Germinal center (tissue), 1 donor: ENCODE results near the gene TBCD.
"Not testable (repeated sequence)": the region's sequence is repeated elsewhere in the genome, so short reads cannot be mapped to it uniquely, and the experiment has no call there.

Experiments used
- DNase-seq: peaks from one replicate; pipeline ENCODE4 v3.0.0; 2012; ENCODE audit warnings: mixed read lengths, low spot score

Gene TBCD

GRCh38 chr17:82939621-82940135 lies 187.8 kb downstream of the TBCD start:
- no peak for DNase-seq

- no peak for DNase-seq
These were observed 188.6 kb downstream of the TBCD start for GRCh38 chr17:82940226-82941020.

GRCh38 chr17:82941021-82942001 lies 189.4 kb downstream of the TBCD start:
- DNase-seq, result no peak

GRCh38 chr17:82942166-82943130 lies 190.6 kb downstream of the TBCD start:
- DNase-seq, result no peak

- no peak for DNase-seq
These were observed 191.5 kb downstream of the TBCD start for GRCh38 chr17:82943339-82943738.

GRCh38 chr17:82943751-82944150 lies 191.9 kb downstream of the TBCD start:
- DNase-seq, result no peak

- DNase-seq, result no peak
These were observed 193.1 kb downstream of the TBCD start for GRCh38 chr17:82944990-82945389.

GRCh38 chr17:82946081-82946480 lies 194.2 kb downstream of the TBCD start:
- DNase-seq, result no peak

GRCh38 chr17:82947051-82947991 lies 195.5 kb downstream of the TBCD start:
- DNase-seq, result no peak

- no peak for DNase-seq
These were observed 196.2 kb downstream of the TBCD start for GRCh38 chr17:82948081-82948511.

- no peak for DNase-seq
These were observed 197.1 kb downstream of the TBCD start for GRCh38 chr17:82948957-82949356.

GRCh38 chr17:82949361-82949760 lies 197.5 kb downstream of the TBCD start:
- no peak for DNase-seq

- no peak for DNase-seq
These were observed 198.1 kb downstream of the TBCD start for GRCh38 chr17:82949984-82950383.

- DNase-seq, result no peak
These were observed 198.7 kb downstream of the TBCD start for GRCh38 chr17:82950525-82951102.

- DNase-seq, result no peak
These were observed 200.2 kb downstream of the TBCD start for GRCh38 chr17:82952019-82952418.

GRCh38 chr17:82955106-82955505 lies 203.2 kb downstream of the TBCD start:
- DNase-seq, result not testable (repeated sequence)

GRCh38 chr17:82955627-82956026 lies 203.8 kb downstream of the TBCD start:
- not testable (repeated sequence) for DNase-seq

GRCh38 chr17:82956146-82956725 lies 204.4 kb downstream of the TBCD start:
- no peak for DNase-seq

- no peak for DNase-seq
These were observed 205.0 kb downstream of the TBCD start for GRCh38 chr17:82956726-82957468.
